Peyer's patch (tissue), 4 donors: Measurements from ENCODE around the gene MECR. TPM values are rescaled to one million over a fixed set of nuclear protein-coding genes. Genes with fewer than 3 reads are reported as not detected.

ENCODE experiments used
- DNase-seq, 3 donors: peaks; one replicate each; pipeline ENCODE4 v3.0.0-alpha.2; 2017 to 2019
- H3K27ac ChIP-seq, 4 donors: fragments of 200-600 bp; sonication (generic); one replicate each; pipeline ENCODE4 v1.5.1; 2016 to 2019
- H3K27me3 ChIP-seq, 2 donors: fragments of 200-600 bp; sonication (generic); one replicate each; pipeline ENCODE4 v1.5.1; 2019
- H3K36me3 ChIP-seq, 3 donors: fragments of 200-600 bp; sonication (generic); one replicate each; pipeline ENCODE4 v1.5.1; 2016 to 2019
- H3K4me1 ChIP-seq, 4 donors: fragments of 200-600 bp; sonication (generic); one replicate each; pipeline ENCODE4 v1.5.1; 2016 to 2019
- H3K4me3 ChIP-seq, 4 donors: fragments of 200-600 bp; sonication (generic); 1 replicate in 3 of 4; 2 replicates in 1 of 4; pipeline ENCODE4 v1.5.1; 2016 to 2019; ENCODE audit warnings: mild to moderate bottlenecking in 1 of 4
- H3K9me3 ChIP-seq, 4 donors: fragments of 200-600 bp; sonication (generic); one replicate each; pipeline ENCODE4 v1.5.1; 2016 to 2019; ENCODE audit warnings: mild to moderate bottlenecking in 1 of 4
- CTCF ChIP-seq, 6 experiments: fragments of 450-650 bp in 4 of 6; fragments of 200-600 bp in 2 of 6; sonication (generic) in 1 of 6; IDR thresholded peaks; one replicate each; pipeline ENCODE4 v1.5.1; 2017 to 2019; ENCODE audit warnings: antibody characterized with exemption in 6 of 6, mild to moderate bottlenecking in 3 of 6, moderate library complexity in 1 of 6
- POLR2A ChIP-seq, 2 donors: fragments of 450-650 bp; IDR thresholded peaks; one replicate each; pipeline ENCODE4 v1.5.1; 2017; ENCODE audit warnings: antibody characterized with exemption in 2 of 2, mild to moderate bottlenecking in 2 of 2, moderate library complexity in 2 of 2
- total RNA-seq, 4 donors: library from RNA; depleted of rRNA; stranded (reverse); fragments of >200 nt; gene quantifications; one replicate each; pipeline ENCODE4 v1.1.0, GENCODE V29; 2016

The MECR gene
- total RNA-seq, 4 donors from 2014 or later: 9.3 to 31.4 (median 19.1) TPM

DNA sequence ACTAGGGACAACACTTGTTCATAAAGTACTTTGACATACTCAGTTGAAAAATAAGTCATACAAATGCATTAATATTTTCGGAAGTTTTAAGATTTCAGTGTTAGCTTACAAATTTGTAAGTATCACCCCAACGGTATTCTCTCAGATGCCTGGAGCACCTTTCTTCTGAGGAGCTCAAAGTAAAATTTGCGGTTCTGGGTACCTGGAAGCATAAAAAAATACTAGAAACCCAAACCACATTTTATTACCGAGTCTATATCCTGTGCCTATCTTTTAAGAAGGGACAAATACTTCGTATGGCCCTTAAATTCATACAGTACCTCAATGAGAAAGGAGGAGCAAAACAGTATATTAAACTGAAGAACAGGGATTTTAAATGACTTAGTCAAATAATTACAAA lies 59.2 kb downstream of the MECR start:
- Histone ChIP-seq H3K4me3 (no peak overlapping the region), H3K4me1 (peaks cover 0 to 45% (median 7%) of the 10 kb centered on the region in 4 donors), H3K36me3 (peaks cover 0 to 9% (median 0%) of the 10 kb centered on the region in 3 donors), H3K9me3 (no peaks in the 10 kb centered on the region), H3K27ac (no peak overlapping the region), H3K27me3 (no peaks in the 10 kb centered on the region)
- DNase-seq: no peak
- TF ChIP-seq CTCF (IDR thresholded peaks at IDR 0.05) (no peak), POLR2A (IDR thresholded peaks at IDR 0.05) (no peak)

GRCh38 chr1:29171089-29171488 lies 59.6 kb downstream of the MECR start:
- DNase-seq: no peak
- H3K4me1 ChIP-seq: peaks cover 0 to 45% (median 8%) of the 10 kb centered on the region in 4 donors
- H3K9me3 ChIP-seq: no peaks in the 10 kb centered on the region
- TF ChIP-seq POLR2A (IDR thresholded peaks at IDR 0.05) (no peak), CTCF (IDR thresholded peaks at IDR 0.05) (no peak)
- no peaks in the 10 kb centered on the region for H3K27me3 ChIP-seq
- H3K36me3 ChIP-seq: peaks cover 0 to 13% (median 0%) of the 10 kb centered on the region in 3 donors
- H3K27ac ChIP-seq: no peak overlapping the region
- H3K4me3 ChIP-seq: no peak overlapping the region

GRCh38 chr1:29169976-29170375 lies 60.8 kb downstream of the MECR start:
- no peaks in the 10 kb centered on the region for H3K9me3 ChIP-seq
- H3K27ac ChIP-seq: no peak overlapping the region
- no peak overlapping the region for H3K4me3 ChIP-seq
- no peaks in the 10 kb centered on the region for H3K27me3 ChIP-seq
- no peak for TF ChIP-seq POLR2A (IDR thresholded peaks at IDR 0.05)
- no peak for TF ChIP-seq CTCF (IDR thresholded peaks at IDR 0.05)
- peaks cover 0 to 24% (median 0%) of the 10 kb centered on the region in 3 donors for H3K36me3 ChIP-seq
- no peak for DNase-seq
- H3K4me1 ChIP-seq: peaks cover 0 to 55% (median 8%) of the 10 kb centered on the region in 4 donors

DNA sequence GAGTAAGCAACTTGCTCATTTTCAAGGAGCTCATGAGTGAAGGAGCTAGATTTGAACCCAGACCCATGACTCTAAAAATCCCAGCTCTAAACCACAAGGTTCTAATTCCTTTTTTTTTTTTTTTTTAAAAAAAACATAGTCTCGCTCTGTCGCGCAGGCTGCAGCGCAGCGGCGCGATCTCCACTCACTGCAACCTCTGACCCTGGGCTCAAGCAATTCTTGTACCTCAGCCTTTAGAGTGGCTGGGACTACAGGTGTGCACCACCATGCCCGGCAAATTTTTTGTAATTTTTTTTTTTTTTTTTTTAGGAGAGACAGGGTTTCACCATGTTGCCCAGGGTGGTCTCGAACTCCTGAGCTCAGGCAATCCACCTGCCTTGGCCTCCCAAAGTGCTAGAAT lies 62.8 kb downstream of the MECR start:
- Histone ChIP-seq H3K4me1 (peaks cover 0 to 61% (median 8%) of the 10 kb centered on the region in 4 donors), H3K4me3 (no peak overlapping the region), H3K27ac (no peak overlapping the region), H3K36me3 (peaks cover 0 to 38% (median 0%) of the 10 kb centered on the region in 3 donors), H3K27me3 (no peaks in the 10 kb centered on the region), H3K9me3 (no peaks in the 10 kb centered on the region)
- TF ChIP-seq CTCF (IDR thresholded peaks at IDR 0.05) (no peak), POLR2A (IDR thresholded peaks at IDR 0.05) (no peak)
- DNase-seq: no peak

DNA sequence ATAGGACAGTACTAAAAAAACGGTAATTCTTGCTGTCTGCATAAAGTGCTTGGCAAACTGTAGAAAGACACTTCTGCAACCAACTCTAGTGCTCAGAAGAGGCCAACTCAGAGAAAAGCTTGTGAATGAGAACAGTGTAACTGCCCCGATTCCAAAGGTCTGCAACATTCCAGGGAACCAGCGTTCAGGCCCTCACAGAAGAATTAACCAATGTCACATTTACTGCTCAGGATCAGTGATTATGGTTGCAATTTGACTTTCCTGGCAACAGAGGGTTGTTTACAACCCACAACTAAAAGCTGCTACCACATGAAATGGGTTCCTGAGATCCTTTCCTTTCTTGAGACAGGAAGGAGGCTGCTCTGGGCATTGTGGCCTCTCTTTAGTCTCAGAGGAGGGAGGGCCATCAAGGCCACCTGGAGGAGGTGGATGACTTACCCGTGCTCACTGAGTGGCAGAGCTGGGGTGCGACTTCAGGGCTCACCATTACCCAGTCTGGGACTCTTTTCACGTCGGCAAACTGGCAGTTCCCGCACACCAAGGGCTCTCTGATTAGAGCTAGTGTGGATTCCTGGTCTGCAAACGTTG lies 64.3 kb downstream of the MECR start:
- H3K36me3 ChIP-seq: peaks cover 0 to 45% (median 0%) of the 10 kb centered on the region in 3 donors
- DNase-seq: peak in 1 of 3 donors; percentile 68
- peak overlapping the region in 2 of 4 donors; percentile 46 to 59 for H3K27ac ChIP-seq
- no peaks in the 10 kb centered on the region for H3K9me3 ChIP-seq
- H3K27me3 ChIP-seq: no peaks in the 10 kb centered on the region
- H3K4me1 ChIP-seq: peaks cover 0 to 73% (median 8%) of the 10 kb centered on the region in 4 donors
- no peak overlapping the region for H3K4me3 ChIP-seq
- TF ChIP-seq POLR2A (IDR thresholded peaks at IDR 0.05) (no peak), CTCF (IDR thresholded peaks at IDR 0.05) (no peak)
